Vagina (tissue), 2 donors: ENCODE measurements around the gene SCO1. TPM values are rescaled to one million over a fixed set of nuclear protein-coding genes. Genes with fewer than 3 reads are reported as not detected.

Experiments
- DNase-seq, 2 donors: peaks; one replicate each; pipeline ENCODE4 v3.0.0-alpha.2; 2017; ENCODE audit errors: extremely low spot score in 2 of 2
- H3K27ac ChIP-seq: fragments of 200-600 bp; sonication (generic); one replicate; pipeline ENCODE4 v1.5.1; 2019
- H3K27me3 ChIP-seq: fragments of 200-600 bp; sonication (generic); one replicate; pipeline ENCODE4 v1.5.1; 2019
- H3K36me3 ChIP-seq, 2 donors: fragments of 200-600 bp; sonication (generic); one replicate each; pipeline ENCODE4 v1.5.1; 2017 to 2019
- H3K4me1 ChIP-seq: fragments of 200-600 bp; sonication (generic); one replicate; pipeline ENCODE4 v1.5.1; 2019
- H3K4me3 ChIP-seq, 2 donors: fragments of 200-600 bp; sonication (generic); 1 replicate in 1 of 2; 2 replicates in 1 of 2; pipeline ENCODE4 v1.5.1; 2016 to 2019
- H3K9me3 ChIP-seq: fragments of 200-600 bp; sonication (generic); one replicate; pipeline ENCODE4 v1.5.1; 2019
- POLR2A ChIP-seq, 2 donors: fragments of 450-650 bp; IDR thresholded peaks; one replicate each; pipeline ENCODE4 v1.6.1; 2017; ENCODE audit warnings: antibody characterized with exemption in 2 of 2, mild to moderate bottlenecking in 2 of 2, moderate library complexity in 2 of 2
- POLR2AphosphoS5 ChIP-seq, 2 donors: sonication (generic); formaldehyde crosslinking; IDR thresholded peaks; one replicate each; pipeline ENCODE4 v1.9.0; 2017; ENCODE audit warnings: antibody characterized with exemption in 2 of 2, mild to moderate bottlenecking in 2 of 2, low read depth in 1 of 2; ENCODE audit not compliant: insufficient read depth in 1 of 2
- intact Hi-C: fragments of 100-400 bp; cut with DNase I; formaldehyde crosslinking; loops from one replicate; pipeline ENCODE4 v1.15.1; 2023
- total RNA-seq: library from RNA; depleted of rRNA; stranded (reverse); fragments of >200 nt; gene quantifications from one replicate; pipeline ENCODE4 v1.2.3, GENCODE V29; 2016
- TF ChIP-seq, protein P1 (sequence below), 3 experiments: fragments of 450-650 bp in 2 of 3; fragments of 200-600 bp in 1 of 3; sonication (generic) in 1 of 3; IDR thresholded peaks; one replicate each; pipeline ENCODE4 v1.5.1; 2017 to 2019; ENCODE audit warnings: antibody characterized with exemption in 3 of 3, mild to moderate bottlenecking in 2 of 3, moderate library complexity in 2 of 3

SCO1 gene
- total RNA-seq, 1 donor from 2014 or later: 38.8 TPM

DNA sequence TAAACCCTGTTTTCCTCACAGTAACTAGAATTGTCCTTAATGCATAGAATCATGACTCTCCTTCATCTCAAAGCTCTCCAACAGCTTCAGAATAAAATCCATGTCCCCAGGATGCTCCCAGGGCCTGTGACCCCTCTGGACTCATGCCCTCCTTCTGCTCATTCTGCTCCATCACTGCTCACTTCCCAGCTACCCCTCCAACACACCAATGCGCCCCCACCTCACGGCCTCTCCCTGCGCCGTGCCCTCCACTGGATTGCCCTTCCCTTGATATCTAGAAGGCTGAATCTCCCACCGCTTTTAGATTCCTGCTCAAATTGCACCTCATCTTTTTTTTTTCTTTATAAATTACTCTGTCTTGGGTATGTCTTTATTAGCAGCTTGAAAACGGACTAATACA is 45.1 kb upstream of the SCO1 start:
- intact Hi-C loops: no loop called here
- no peaks in the 10 kb centered on the region for H3K27me3 ChIP-seq
- H3K36me3 ChIP-seq: no peaks in the 10 kb centered on the region
- H3K4me1 ChIP-seq: peaks cover 38% of the 10 kb centered on the region
- H3K4me3 ChIP-seq: no peak overlapping the region
- peak overlapping the region; percentile 78 for H3K27ac ChIP-seq
- TF ChIP-seq, protein P1, sequence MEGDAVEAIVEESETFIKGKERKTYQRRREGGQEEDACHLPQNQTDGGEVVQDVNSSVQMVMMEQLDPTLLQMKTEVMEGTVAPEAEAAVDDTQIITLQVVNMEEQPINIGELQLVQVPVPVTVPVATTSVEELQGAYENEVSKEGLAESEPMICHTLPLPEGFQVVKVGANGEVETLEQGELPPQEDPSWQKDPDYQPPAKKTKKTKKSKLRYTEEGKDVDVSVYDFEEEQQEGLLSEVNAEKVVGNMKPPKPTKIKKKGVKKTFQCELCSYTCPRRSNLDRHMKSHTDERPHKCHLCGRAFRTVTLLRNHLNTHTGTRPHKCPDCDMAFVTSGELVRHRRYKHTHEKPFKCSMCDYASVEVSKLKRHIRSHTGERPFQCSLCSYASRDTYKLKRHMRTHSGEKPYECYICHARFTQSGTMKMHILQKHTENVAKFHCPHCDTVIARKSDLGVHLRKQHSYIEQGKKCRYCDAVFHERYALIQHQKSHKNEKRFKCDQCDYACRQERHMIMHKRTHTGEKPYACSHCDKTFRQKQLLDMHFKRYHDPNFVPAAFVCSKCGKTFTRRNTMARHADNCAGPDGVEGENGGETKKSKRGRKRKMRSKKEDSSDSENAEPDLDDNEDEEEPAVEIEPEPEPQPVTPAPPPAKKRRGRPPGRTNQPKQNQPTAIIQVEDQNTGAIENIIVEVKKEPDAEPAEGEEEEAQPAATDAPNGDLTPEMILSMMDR (IDR thresholded peaks at IDR 0.05): no peak
- TF ChIP-seq POLR2AphosphoS5 (IDR thresholded peaks at IDR 0.05; ENCODE audit: insufficient read depth in 1 of 2, low read depth in 1 of 2): no peak
- no peak for TF ChIP-seq POLR2A (IDR thresholded peaks at IDR 0.05)
- no peak for DNase-seq
- no peaks in the 10 kb centered on the region for H3K9me3 ChIP-seq

GRCh38 chr17:10741416-10742135 is 44.2 kb upstream of the SCO1 start:
- H3K4me1 ChIP-seq: peaks cover 38% of the 10 kb centered on the region
- H3K27me3 ChIP-seq: no peaks in the 10 kb centered on the region
- no peaks in the 10 kb centered on the region for H3K36me3 ChIP-seq
- TF ChIP-seq POLR2AphosphoS5 (IDR thresholded peaks at IDR 0.05; ENCODE audit: insufficient read depth in 1 of 2, low read depth in 1 of 2) (no peak), POLR2A (IDR thresholded peaks at IDR 0.05) (no peak)
- TF ChIP-seq, protein P1 (IDR thresholded peaks at IDR 0.05): no peak
- no peak overlapping the region for H3K4me3 ChIP-seq
- intact Hi-C loops: no loop called here
- H3K9me3 ChIP-seq: no peaks in the 10 kb centered on the region
- DNase-seq: no peak
- peak overlapping the region; percentile 78 for H3K27ac ChIP-seq

DNA sequence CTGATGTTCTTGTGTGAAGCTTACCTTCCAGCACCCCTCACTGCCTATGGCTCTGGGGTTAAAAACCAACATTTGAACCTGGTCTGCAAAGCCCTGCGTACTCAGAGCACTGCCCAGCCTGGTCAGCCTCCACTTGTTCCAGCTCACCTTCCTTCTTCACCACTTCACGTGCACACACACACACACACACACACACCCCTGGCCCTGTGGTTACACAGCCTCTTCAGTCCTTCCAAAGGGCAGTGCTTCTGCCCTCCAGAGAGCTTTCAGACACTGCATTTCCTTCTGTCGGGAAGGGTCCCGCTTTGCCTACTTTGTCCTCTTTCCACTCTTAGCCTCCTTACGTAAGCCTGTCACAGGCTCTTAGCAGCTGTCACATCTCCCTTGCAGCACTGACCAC is 42.1 kb upstream of the SCO1 start:
- Histone ChIP-seq H3K4me1 (peaks cover 25% of the 10 kb centered on the region), H3K27ac (peak overlapping the region; percentile 5), H3K9me3 (no peaks in the 10 kb centered on the region), H3K4me3 (no peak overlapping the region), H3K36me3 (no peaks in the 10 kb centered on the region), H3K27me3 (no peaks in the 10 kb centered on the region)
- DNase-seq: peak in 1 of 2 donors; percentile 78
- intact Hi-C loops: loop anchor here (5.0 kb wide), 1 partner anchor 108 kb away; no protein-coding TSS in a partner anchor
- TF ChIP-seq, protein P1 (IDR thresholded peaks at IDR 0.05): no peak
- no peak for TF ChIP-seq POLR2A (IDR thresholded peaks at IDR 0.05)
- TF ChIP-seq POLR2AphosphoS5 (IDR thresholded peaks at IDR 0.05; ENCODE audit: insufficient read depth in 1 of 2, low read depth in 1 of 2): no peak

- no peaks in the 10 kb centered on the region for H3K9me3 ChIP-seq
- no peaks in the 10 kb centered on the region for H3K27me3 ChIP-seq
- intact Hi-C loops: loop anchor here (5.0 kb wide), 1 partner anchor 109 kb away; no protein-coding TSS in a partner anchor
- peaks cover 19% of the 10 kb centered on the region for H3K4me1 ChIP-seq
- H3K27ac ChIP-seq: peak overlapping the region; percentile 36
- DNase-seq: peak in 1 of 2 donors; percentile 83
- no peak overlapping the region for H3K4me3 ChIP-seq
- H3K36me3 ChIP-seq: no peaks in the 10 kb centered on the region
- TF ChIP-seq POLR2AphosphoS5 (IDR thresholded peaks at IDR 0.05; ENCODE audit: insufficient read depth in 1 of 2, low read depth in 1 of 2) (no peak), POLR2A (IDR thresholded peaks at IDR 0.05) (no peak)
- TF ChIP-seq, protein P1 (IDR thresholded peaks at IDR 0.05): no peak
Observed at GRCh38 chr17:10738521-10739258, 41.4 kb upstream of the SCO1 start.
